Pulmonary artery endothelial cell (primary cell): ENCODE measurements around the gene MVD. TPM values are rescaled to one million over a fixed set of nuclear protein-coding genes. Genes with fewer than 3 reads are reported as not detected.

Experiments
- DNase-seq: peaks from one replicate; pipeline ENCODE4 v3.0.0-alpha.2; 2011; ENCODE audit warnings: low read depth, low spot score
- total RNA-seq: library from RNA; depleted of rRNA; stranded (reverse); fragments of >200 nt; gene quantifications from 2 replicates; pipeline ENCODE4 v1.2.3, GENCODE V29; 2014

The MVD gene
- total RNA-seq, 1 donor from 2014 or later, result 67.3 TPM

GRCh38 chr16:88655733-88656281, 7.1 kb downstream of the MVD start:
- no peak for DNase-seq

- DNase-seq, result no peak
These were observed 7.7 kb downstream of the MVD start for GRCh38 chr16:88655053-88655732.

GRCh38 chr16:88654363-88655052, 8.4 kb downstream of the MVD start:
- no peak for DNase-seq

- no peak for DNase-seq
These were observed 9.1 kb downstream of the MVD start for GRCh38 chr16:88653596-88654362.

- DNase-seq, result no peak
These were observed 9.8 kb downstream of the MVD start for GRCh38 chr16:88653101-88653500.

- no peak for DNase-seq
These were observed 10.2 kb downstream of the MVD start for GRCh38 chr16:88652762-88653063.

GRCh38 chr16:88651989-88652761, 10.7 kb downstream of the MVD start:
- no peak for DNase-seq

- DNase-seq, result no peak
These were observed 11.5 kb downstream of the MVD start for GRCh38 chr16:88651276-88651988.

- no peak for DNase-seq
These were observed 12.1 kb downstream of the MVD start, which contains the start of gene CYBA for GRCh38 chr16:88650749-88651275. Gene CYBA, minus strand, starts transcription at chr16:88651053. Its CDS starts 40 bp downstream, at chr16:88651013.

GRCh38 chr16:88649924-88650748, 12.8 kb downstream of the MVD start:
- no peak for DNase-seq

GRCh38 chr16:88649195-88649923, 13.5 kb downstream of the MVD start:
- DNase-seq, result no peak

GRCh38 chr16:88647178-88648070, 15.5 kb downstream of the MVD start:
- no peak for DNase-seq

- no peak for DNase-seq
These were observed 16.4 kb downstream of the MVD start for GRCh38 chr16:88646345-88647034.

GRCh38 chr16:88645941-88646340, 16.9 kb downstream of the MVD start:
- no peak for DNase-seq

- DNase-seq, result no peak
These were observed 17.4 kb downstream of the MVD start for GRCh38 chr16:88645455-88645854.

GRCh38 chr16:88643644-88643932, 19.3 kb downstream of the MVD start:
- DNase-seq, result no peak

- DNase-seq, result no peak
These were observed 19.8 kb downstream of the MVD start for GRCh38 chr16:88642881-88643643.
